Karpas-422 (cell line): ENCODE data around the gene IPO11. TPM values are rescaled to one million over a fixed set of nuclear protein-coding genes. Genes with fewer than 3 reads are reported as not detected.

Experiments used
- DNase-seq: peaks from one replicate; pipeline ENCODE4 v3.0.0-alpha.2; 2015
- H2AFZ ChIP-seq: fragments of 200-600 bp; sonication (generic); 2 replicates; pipeline ENCODE4 v1.6.1; 2014; ENCODE audit warnings: antibody characterized with exemption, low read length, mixed read lengths
- H3K27ac ChIP-seq: fragments of 200-600 bp; sonication (generic); 2 replicates; pipeline ENCODE4 v1.5.1; 2014; ENCODE audit warnings: mild to moderate bottlenecking, low read length, moderate library complexity
- H3K27me3 ChIP-seq: fragments of 200-600 bp; sonication (generic); 2 replicates; pipeline ENCODE4 v1.6.1; 2014; ENCODE audit warnings: low read length, mixed read lengths
- H3K36me3 ChIP-seq: fragments of 200-600 bp; sonication (generic); 2 replicates; pipeline ENCODE4 v1.6.1; 2014; ENCODE audit warnings: low read length, mixed read lengths; ENCODE audit not compliant: insufficient read depth
- H3K4me1 ChIP-seq: fragments of 200-600 bp; sonication (generic); 2 replicates; pipeline ENCODE4 v1.6.1; 2014; ENCODE audit warnings: mild to moderate bottlenecking, low read length, mixed read lengths
- H3K4me2 ChIP-seq: fragments of 200-600 bp; sonication (generic); 2 replicates; pipeline ENCODE4 v1.6.1; 2014; ENCODE audit warnings: low read length, low read depth, mild to moderate bottlenecking; ENCODE audit not compliant: poor library complexity, severe bottlenecking
- H3K4me3 ChIP-seq: fragments of 200-600 bp; sonication (generic); 2 replicates; pipeline ENCODE4 v1.5.1; 2014; ENCODE audit warnings: mild to moderate bottlenecking, antibody characterized with exemption, low read length, mixed read lengths
- H3K79me2 ChIP-seq: fragments of 200-600 bp; sonication (generic); 2 replicates; pipeline ENCODE4 v1.6.1; 2014; ENCODE audit warnings: mild to moderate bottlenecking, low read length, mixed read lengths
- H3K9ac ChIP-seq: fragments of 200-600 bp; sonication (generic); 2 replicates; pipeline ENCODE4 v1.6.0; 2014; ENCODE audit warnings: low read length
- H3K9me2 ChIP-seq: fragments of 200-600 bp; sonication (generic), shearing (Covaris generic); replicated peaks from 2 replicates; pipeline ENCODE4 v1.6.0; 2014; ENCODE audit warnings: mild to moderate bottlenecking, low read length, moderate library complexity; ENCODE audit not compliant: insufficient read depth
- H3K9me3 ChIP-seq: fragments of 300-700, 200-600 bp; sonication (generic); 2 replicates; pipeline ENCODE4 v1.6.1; 2014; ENCODE audit warnings: low read length, mixed read lengths
- H4K20me1 ChIP-seq: fragments of 200-600 bp; sonication (generic); 2 replicates; pipeline ENCODE4 v1.6.1; 2014; ENCODE audit warnings: mild to moderate bottlenecking, antibody characterized with exemption, low read length, low read depth; ENCODE audit not compliant: insufficient read depth
- total RNA-seq: library from RNA; depleted of rRNA; stranded (reverse); fragments of >200 nt; shearing (Covaris generic); gene quantifications from 2 replicates; pipeline ENCODE4 v1.2.3, GENCODE V29; 2014; ENCODE audit warnings: low replicate concordance

The IPO11 gene
- total RNA-seq, 1 experiment from 2014 or later: 31.5 TPM

GRCh38 chr5:62589504-62589903 is 176.9 kb downstream of the IPO11 start:
- H3K9ac ChIP-seq: no peak overlapping the region
- no peak overlapping the region for H3K4me3 ChIP-seq
- H2AFZ ChIP-seq: no peak overlapping the region
- H3K9me2 ChIP-seq: no peaks in the 10 kb centered on the region
- no peak overlapping the region for H3K27ac ChIP-seq
- no peaks in the 10 kb centered on the region for H3K9me3 ChIP-seq
- no peak overlapping the region for H3K4me2 ChIP-seq
- no peak for DNase-seq
- peaks cover 11% of the 10 kb centered on the region; the same call in 1 of the 2 replicates for H3K79me2 ChIP-seq
- H3K27me3 ChIP-seq: no peaks in the 10 kb centered on the region
- H3K4me1 ChIP-seq: no peaks in the 10 kb centered on the region
- H3K36me3 ChIP-seq: peaks cover 12% of the 10 kb centered on the region; the same call in 1 of the 2 replicates
- no peaks in the 10 kb centered on the region for H4K20me1 ChIP-seq

- Histone ChIP-seq H3K27ac (no peak overlapping the region), H3K9ac (no peak overlapping the region), H3K27me3 (no peaks in the 10 kb centered on the region), H3K79me2 (peaks cover 7% of the 10 kb centered on the region; the same call in 1 of the 2 replicates), H3K9me3 (no peaks in the 10 kb centered on the region), H3K36me3 (peaks cover 12% of the 10 kb centered on the region; the same call in 1 of the 2 replicates), H2AFZ (no peak overlapping the region), H4K20me1 (no peaks in the 10 kb centered on the region), H3K9me2 (no peaks in the 10 kb centered on the region), H3K4me3 (no peak overlapping the region), H3K4me2 (no peak overlapping the region), H3K4me1 (no peaks in the 10 kb centered on the region)
- no peak for DNase-seq
Measured at GRCh38 chr5:62590387-62590786, 177.8 kb downstream of the IPO11 start.

DNA sequence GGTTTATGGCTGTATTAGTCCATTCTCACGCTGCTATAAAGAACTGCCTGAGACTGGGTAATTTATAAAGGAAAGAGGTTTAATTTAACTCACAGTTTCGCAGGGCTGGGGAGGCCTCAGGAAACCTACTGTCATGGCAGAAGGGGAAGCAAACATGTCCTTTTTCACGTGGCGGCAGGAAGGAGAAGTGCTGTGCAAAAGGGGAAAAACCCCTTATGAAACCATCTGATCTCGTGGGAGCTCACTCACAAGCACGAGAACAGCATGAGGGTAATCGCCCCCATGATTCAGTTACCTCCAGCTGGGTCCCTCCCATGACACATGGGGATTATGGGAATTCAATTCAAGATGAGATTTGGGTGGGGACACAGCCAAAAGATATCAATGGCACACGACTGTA is 180.0 kb downstream of the IPO11 start:
- DNase-seq: no peak
- Histone ChIP-seq H3K9ac (no peak overlapping the region), H3K27ac (no peak overlapping the region)

GRCh38 chr5:62593331-62593730 is 180.8 kb downstream of the IPO11 start:
- Histone ChIP-seq H3K9me2 (no peaks in the 10 kb centered on the region), H3K9ac (no peak overlapping the region)

More for the DNA sequence above, 180.0 kb downstream of the IPO11 start:
- no peaks in the 10 kb centered on the region for H3K9me2 ChIP-seq
- H3K27me3 ChIP-seq: no peaks in the 10 kb centered on the region
- H2AFZ ChIP-seq: no peak overlapping the region
- no peaks in the 10 kb centered on the region for H3K4me1 ChIP-seq
- peaks cover 7% of the 10 kb centered on the region; the same call in 1 of the 2 replicates for H3K79me2 ChIP-seq
- H3K36me3 ChIP-seq: peaks cover 12% of the 10 kb centered on the region; the same call in 1 of the 2 replicates
- H4K20me1 ChIP-seq: no peaks in the 10 kb centered on the region
- H3K4me2 ChIP-seq: no peak overlapping the region
- no peaks in the 10 kb centered on the region for H3K9me3 ChIP-seq
- H3K4me3 ChIP-seq: no peak overlapping the region

DNA sequence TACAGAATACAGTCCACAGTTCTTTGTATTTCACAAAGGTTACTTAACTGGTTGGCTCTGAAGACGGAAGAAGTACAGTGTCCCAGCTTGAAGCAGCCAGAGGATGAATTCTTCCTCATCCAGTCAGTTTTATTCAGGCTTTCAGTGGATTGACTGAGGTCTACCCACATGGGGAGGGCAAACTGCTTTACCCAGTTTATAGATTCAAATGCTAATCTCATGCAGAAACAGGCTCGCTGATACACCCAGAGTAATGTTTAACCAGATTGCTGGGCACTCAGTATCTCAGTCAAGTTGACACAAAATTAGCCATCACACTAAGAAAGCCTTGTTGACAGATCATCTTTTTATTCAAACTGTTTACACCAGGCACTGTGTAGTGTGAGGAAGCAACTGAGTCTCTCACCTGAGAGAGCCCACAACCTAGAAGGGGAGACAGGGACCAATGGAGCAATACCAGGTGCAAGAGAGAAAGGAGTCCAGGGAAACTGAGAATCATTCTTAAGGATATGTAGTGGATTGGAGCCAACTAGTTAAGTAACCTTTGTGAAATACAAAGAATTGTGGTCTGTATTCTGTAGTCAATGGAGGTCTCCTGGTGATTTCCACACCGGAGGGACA is 181.9 kb downstream of the IPO11 start:
- H3K4me1 ChIP-seq: no peaks in the 10 kb centered on the region
- peaks cover 12% of the 10 kb centered on the region; the same call in 1 of the 2 replicates for H3K36me3 ChIP-seq
- H3K27ac ChIP-seq: no peak overlapping the region
- no peak overlapping the region for H3K4me2 ChIP-seq
- H2AFZ ChIP-seq: no peak overlapping the region
- no peaks in the 10 kb centered on the region for H3K27me3 ChIP-seq
- H3K9me3 ChIP-seq: no peaks in the 10 kb centered on the region
- peaks cover 8% of the 10 kb centered on the region; the same call in 1 of the 2 replicates for H3K79me2 ChIP-seq
- DNase-seq: no peak
- no peak overlapping the region for H3K4me3 ChIP-seq
- no peaks in the 10 kb centered on the region for H3K9me2 ChIP-seq
- no peaks in the 10 kb centered on the region for H4K20me1 ChIP-seq
- H3K9ac ChIP-seq: no peak overlapping the region

More at GRCh38 chr5:62593331-62593730, 180.8 kb downstream of the IPO11 start:
- Histone ChIP-seq H3K4me1 (no peaks in the 10 kb centered on the region), H4K20me1 (no peaks in the 10 kb centered on the region), H3K27ac (no peak overlapping the region), H2AFZ (no peak overlapping the region), H3K4me2 (no peak overlapping the region), H3K27me3 (no peaks in the 10 kb centered on the region), H3K79me2 (peaks cover 10% of the 10 kb centered on the region; the same call in 1 of the 2 replicates), H3K4me3 (no peak overlapping the region), H3K36me3 (peaks cover 12% of the 10 kb centered on the region; the same call in 1 of the 2 replicates), H3K9me3 (no peaks in the 10 kb centered on the region)
- DNase-seq: no peak

DNA sequence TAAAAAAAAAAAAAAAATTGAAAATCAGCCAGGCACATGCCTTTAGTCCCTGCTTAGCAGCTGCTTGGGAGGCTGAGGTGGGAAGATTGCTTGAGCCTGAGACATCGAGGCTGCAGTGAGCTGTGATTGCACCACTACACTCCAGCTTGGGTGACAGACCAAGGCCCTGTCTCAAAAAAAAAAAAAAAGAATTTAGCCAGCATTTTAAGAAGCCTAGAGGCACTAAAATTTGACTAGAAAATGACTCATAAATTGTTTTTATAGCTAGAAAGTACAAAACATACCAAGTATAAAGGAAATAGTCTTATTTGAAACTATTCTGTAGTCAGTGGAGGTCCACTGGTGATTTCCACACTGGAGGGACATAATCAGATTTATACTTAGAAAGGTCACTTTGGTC is 183.5 kb downstream of the IPO11 start:
- Histone ChIP-seq H3K36me3 (peaks cover 12% of the 10 kb centered on the region; the same call in 1 of the 2 replicates), H3K4me1 (no peaks in the 10 kb centered on the region), H3K27me3 (no peaks in the 10 kb centered on the region), H3K4me2 (no peak overlapping the region), H3K4me3 (no peak overlapping the region), H3K9me3 (no peaks in the 10 kb centered on the region), H3K27ac (no peak overlapping the region), H3K79me2 (peaks cover 9% of the 10 kb centered on the region; the same call in 1 of the 2 replicates), H4K20me1 (no peaks in the 10 kb centered on the region), H3K9me2 (no peaks in the 10 kb centered on the region), H3K9ac (no peak overlapping the region), H2AFZ (no peak overlapping the region)
- no peak for DNase-seq

DNA sequence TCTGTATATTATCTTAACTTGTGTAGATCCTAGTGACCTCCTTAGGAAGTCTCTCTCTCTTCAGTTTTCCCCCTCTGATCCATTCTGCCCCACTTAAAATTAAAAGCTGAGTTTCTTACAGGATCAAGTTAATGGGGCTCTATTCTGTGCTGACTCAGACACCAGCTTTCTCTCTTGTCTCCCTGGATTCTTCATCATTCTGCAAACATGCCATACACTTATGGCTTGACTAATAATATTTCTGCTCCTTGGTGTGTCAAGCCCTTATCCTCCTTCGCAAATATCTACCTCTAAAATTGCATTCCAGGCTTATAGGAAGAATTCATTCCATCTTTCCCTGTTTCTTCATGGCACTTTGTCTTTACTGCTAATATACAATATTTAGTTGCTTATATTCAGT is 184.1 kb downstream of the IPO11 start:
- no peak overlapping the region for H3K27ac ChIP-seq
- no peak overlapping the region for H2AFZ ChIP-seq
- no peaks in the 10 kb centered on the region for H3K4me1 ChIP-seq
- peaks cover 9% of the 10 kb centered on the region; the same call in 1 of the 2 replicates for H3K79me2 ChIP-seq
- H3K4me2 ChIP-seq: no peak overlapping the region
- no peaks in the 10 kb centered on the region for H3K9me2 ChIP-seq
- no peaks in the 10 kb centered on the region for H4K20me1 ChIP-seq
- no peaks in the 10 kb centered on the region for H3K9me3 ChIP-seq
- no peak overlapping the region for H3K9ac ChIP-seq
- H3K4me3 ChIP-seq: no peak overlapping the region
- no peak for DNase-seq
- peaks cover 7% of the 10 kb centered on the region; the same call in 1 of the 2 replicates for H3K36me3 ChIP-seq
- H3K27me3 ChIP-seq: no peaks in the 10 kb centered on the region

- H3K36me3 ChIP-seq: peaks cover 6% of the 10 kb centered on the region; the same call in 1 of the 2 replicates
Measured at GRCh38 chr5:62597314-62597713, 184.8 kb downstream of the IPO11 start.

More at GRCh38 chr5:62597314-62597713, 184.8 kb downstream of the IPO11 start:
- no peaks in the 10 kb centered on the region for H4K20me1 ChIP-seq
- no peak overlapping the region for H3K4me3 ChIP-seq
- H2AFZ ChIP-seq: no peak overlapping the region
- no peaks in the 10 kb centered on the region for H3K9me3 ChIP-seq
- no peak overlapping the region for H3K4me2 ChIP-seq
- no peaks in the 10 kb centered on the region for H3K4me1 ChIP-seq
- no peaks in the 10 kb centered on the region for H3K27me3 ChIP-seq
- no peaks in the 10 kb centered on the region for H3K9me2 ChIP-seq
- H3K79me2 ChIP-seq: peaks cover 9% of the 10 kb centered on the region; the same call in 1 of the 2 replicates
- no peak for DNase-seq
- H3K9ac ChIP-seq: no peak overlapping the region
- no peak overlapping the region for H3K27ac ChIP-seq
